Measurements from ENCODE around the gene RAD54L. TPM values are rescaled to one million over a fixed set of nuclear protein-coding genes. Genes with fewer than 3 reads are reported as not detected.
"Not testable (repeated sequence)": the region's sequence is repeated elsewhere in the genome, so short reads cannot be mapped to it uniquely, and the experiment has no call there.

Gene RAD54L
- total and polyA plus RNA-seq, 2 donors (not counting 1 experiment from before 2014, with no cell fraction given), result 0.57 to 1.1 TPM

GRCh38 chr1:46242918-46243317 is 4.6 kb upstream of the RAD54L start:
- peaks cover 9 to 13% of the 10 kb centered on the region in 2 donors for H3K4me1 ChIP-seq (ENCODE audit: control insufficient read depth in 2 of 2, insufficient read depth in 2 of 2, low read length in 2 of 2)
- no peak for ATAC-seq (ENCODE audit: low read depth)
- no peak overlapping the region for H3K4me2 ChIP-seq (replicated peaks; ENCODE audit: low read depth, low read length, poor library complexity, severe bottlenecking)
- H3K79me2 ChIP-seq (ENCODE audit: control insufficient read depth, insufficient read depth, low read length), result no peaks in the 10 kb centered on the region
- no CpG with 5 or more reads among the region's 1 CpG for WGBS (ENCODE audit: insufficient coverage)
- no peak overlapping the region for H3K27ac ChIP-seq (ENCODE audit: low read length in 2 of 2)
- no peaks in the 10 kb centered on the region for H4K20me1 ChIP-seq (ENCODE audit: control insufficient read depth, insufficient read depth, low read length, poor library complexity, severe bottlenecking)
- CTCF ChIA-PET, result no interaction called here
- Mint-ChIP-seq H3K27me3 (no peaks in the 10 kb centered on the region), H3K9me3 (ENCODE audit: insufficient read depth) (no peaks in the 10 kb centered on the region), H3K27ac (no peak overlapping the region), H3K4me3 (no peak overlapping the region), H3K4me1 (peaks cover 11% of the 10 kb centered on the region)
- peaks cover 0 to 1% (median 0%) of the 10 kb centered on the region in 3 donors for H3K9me3 ChIP-seq (ENCODE audit: control extremely low read depth in 1 of 3, control insufficient read depth in 2 of 3, insufficient read depth in 1 of 3, low read length in 2 of 3)
- H3K27me3 ChIP-seq (replicated peaks in 1 of 4; ENCODE audit: control extremely low read depth in 1 of 4, control insufficient read depth in 3 of 4, insufficient read depth in 4 of 4, low read length in 3 of 4), result no peaks in the 10 kb centered on the region
- no peak overlapping the region for H3K4me3 ChIP-seq (ENCODE audit: control extremely low read depth in 1 of 5, extremely low read depth in 1 of 5, insufficient read depth in 1 of 5, low read depth in 2 of 5, low read length in 4 of 5)
- no peak for DNase-seq
- no peak overlapping the region for H2AFZ ChIP-seq (ENCODE audit: insufficient read depth, low read depth, low read length, poor library complexity, severe bottlenecking)
- intact Hi-C loops (cut with micrococcal nuclease), result no loop called here
- no peaks in the 10 kb centered on the region for H3K36me3 ChIP-seq (replicated peaks in 1 of 2; ENCODE audit: control extremely low read depth in 1 of 2, control insufficient read depth in 1 of 2, extremely low read depth in 1 of 2, insufficient read depth in 2 of 2, low read length in 1 of 2)
- POLR2A ChIA-PET, result no interaction called here
- H3K9ac ChIP-seq (ENCODE audit: low read length), result no peak overlapping the region
- TF ChIP-seq CTCF (IDR thresholded peaks at IDR 0.05), result no peak
- no peak for TF ChIP-seq EZH2 (IDR thresholded peaks at IDR 0.05; ENCODE audit: borderline replicate concordance, insufficient read depth, low read depth, low read length, poor library complexity, severe bottlenecking)

DNA sequence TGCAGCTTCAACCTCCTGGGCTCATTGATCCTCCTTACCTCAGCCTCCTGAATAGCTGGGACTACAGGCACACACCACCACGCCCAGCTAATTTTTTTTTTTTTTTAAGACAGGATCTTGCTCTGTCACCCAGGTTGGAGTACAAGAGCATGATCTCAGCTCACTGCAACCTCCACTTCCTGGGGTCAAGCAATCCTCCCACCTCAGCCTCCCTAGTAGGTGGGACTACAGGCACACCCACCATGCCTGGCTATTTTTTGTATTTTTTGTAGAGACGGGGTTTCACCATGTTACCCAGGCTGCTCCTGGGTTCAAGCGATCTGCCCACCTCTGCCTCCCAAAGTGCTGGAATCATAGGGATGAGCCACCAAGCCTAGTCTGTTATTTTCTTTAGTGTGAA is 3.7 kb upstream of the RAD54L start:
- H3K27ac Mint-ChIP-seq; H3K27me3 Mint-ChIP-seq; H3K9ac ChIP-seq (ENCODE audit: low read length); H3K9me3 ChIP-seq (ENCODE audit: control extremely low read depth in 1 of 3, control insufficient read depth in 2 of 3, insufficient read depth in 1 of 3, low read length in 2 of 3); H3K9me3 Mint-ChIP-seq (ENCODE audit: insufficient read depth); H3K36me3 ChIP-seq (replicated peaks in 1 of 2; ENCODE audit: control extremely low read depth in 1 of 2, control insufficient read depth in 1 of 2, extremely low read depth in 1 of 2, insufficient read depth in 2 of 2, low read length in 1 of 2); H3K4me2 ChIP-seq (replicated peaks; ENCODE audit: low read depth, low read length, poor library complexity, severe bottlenecking); H4K20me1 ChIP-seq (ENCODE audit: control insufficient read depth, insufficient read depth, low read length, poor library complexity, severe bottlenecking); ATAC-seq (ENCODE audit: low read depth); H3K27me3 ChIP-seq (replicated peaks in 1 of 4; ENCODE audit: control extremely low read depth in 1 of 4, control insufficient read depth in 3 of 4, insufficient read depth in 4 of 4, low read length in 3 of 4); H3K27ac ChIP-seq (ENCODE audit: low read length in 2 of 2); H3K4me3 Mint-ChIP-seq; H2AFZ ChIP-seq (ENCODE audit: insufficient read depth, low read depth, low read length, poor library complexity, severe bottlenecking); H3K4me3 ChIP-seq (ENCODE audit: control extremely low read depth in 1 of 5, extremely low read depth in 1 of 5, insufficient read depth in 1 of 5, low read depth in 2 of 5, low read length in 4 of 5); POLR2A ChIA-PET; intact Hi-C loops (cut with micrococcal nuclease); DNase-seq; H3K79me2 ChIP-seq (ENCODE audit: control insufficient read depth, insufficient read depth, low read length): not testable (repeated sequence)
- 100% methylated on average over 3 of the region's 3 CpGs for WGBS (ENCODE audit: insufficient coverage)
- CTCF ChIA-PET, result interaction anchor here (0.6 to 5.5 kb wide), 7 partner anchors 20 to 1165 kb away, joined by 3 to 77 read pairs (median 4); partner anchors contain the start of gene NSUN4
- H3K4me1 Mint-ChIP-seq, result peaks cover 16% of the 10 kb centered on the region
- peaks cover 12 to 17% of the 10 kb centered on the region in 2 donors for H3K4me1 ChIP-seq (ENCODE audit: control insufficient read depth in 2 of 2, insufficient read depth in 2 of 2, low read length in 2 of 2)

Measured in B cell (primary cell).